HG03060 (cell line): ENCODE results near the gene DNM2.
A peak's percentile ranks its signal among the peaks of the same experiment; 100 is the strongest.
"Not testable (repeated sequence)": the region's sequence is repeated elsewhere in the genome, so short reads cannot be mapped to it uniquely, and the experiment has no call there.

Source experiments
- ATAC-seq: cut with Tn5 transposase; IDR thresholded peaks from one replicate; pipeline ENCODE4 v1.9.1; 2021; ENCODE audit warnings: low read depth, moderate number of reproducible peaks; ENCODE audit not compliant: unreplicated experiment

The DNM2 gene

GRCh38 chr19:10717356-10718204, at the start of gene DNM2:
DNM2 (plus strand) TSS chr19:10718079; CDS start chr19:10718243, 164 bp downstream.
- ATAC-seq = peak; percentile 78

GRCh38 chr19:10669246-10669645, 48.6 kb upstream of the DNM2 start:
- no peak for ATAC-seq

GRCh38 chr19:10670182-10670581, 47.7 kb upstream of the DNM2 start:
- no peak for ATAC-seq

GRCh38 chr19:10670876-10671804, 46.7 kb upstream of the DNM2 start:
- no peak for ATAC-seq

- not testable (repeated sequence) for ATAC-seq
Observed at GRCh38 chr19:10671922-10672321, 46.0 kb upstream of the DNM2 start.

GRCh38 chr19:10675214-10675613, 42.7 kb upstream of the DNM2 start:
- not testable (repeated sequence) for ATAC-seq

GRCh38 chr19:10677751-10678150, 40.1 kb upstream of the DNM2 start:
- no peak for ATAC-seq

- no peak for ATAC-seq
Observed at GRCh38 chr19:10678813-10679212, 39.1 kb upstream of the DNM2 start.

GRCh38 chr19:10679743-10680142, 38.1 kb upstream of the DNM2 start:
- no peak for ATAC-seq

GRCh38 chr19:10680545-10681135, 37.2 kb upstream of the DNM2 start:
- no peak for ATAC-seq

GRCh38 chr19:10681658-10682057, 36.2 kb upstream of the DNM2 start:
- no peak for ATAC-seq

- ATAC-seq = no peak
Observed at GRCh38 chr19:10682397-10683063, 35.3 kb upstream of the DNM2 start.

- ATAC-seq = no peak
Observed at GRCh38 chr19:10683064-10683426, 34.8 kb upstream of the DNM2 start.

GRCh38 chr19:10683582-10683981, 34.3 kb upstream of the DNM2 start:
- ATAC-seq = no peak

GRCh38 chr19:10685210-10685609, 32.7 kb upstream of the DNM2 start:
- ATAC-seq = no peak

GRCh38 chr19:10686193-10686592, 31.7 kb upstream of the DNM2 start:
- no peak for ATAC-seq

- ATAC-seq = no peak
Observed at GRCh38 chr19:10686661-10687517, 31.0 kb upstream of the DNM2 start.

- ATAC-seq = no peak
Observed at GRCh38 chr19:10687518-10688288, 30.2 kb upstream of the DNM2 start.
